Measurements from ENCODE around the gene DCPS.
"Not testable (repeated sequence)": the region's sequence is repeated elsewhere in the genome, so short reads cannot be mapped to it uniquely, and the experiment has no call there.

Gene DCPS

DNA sequence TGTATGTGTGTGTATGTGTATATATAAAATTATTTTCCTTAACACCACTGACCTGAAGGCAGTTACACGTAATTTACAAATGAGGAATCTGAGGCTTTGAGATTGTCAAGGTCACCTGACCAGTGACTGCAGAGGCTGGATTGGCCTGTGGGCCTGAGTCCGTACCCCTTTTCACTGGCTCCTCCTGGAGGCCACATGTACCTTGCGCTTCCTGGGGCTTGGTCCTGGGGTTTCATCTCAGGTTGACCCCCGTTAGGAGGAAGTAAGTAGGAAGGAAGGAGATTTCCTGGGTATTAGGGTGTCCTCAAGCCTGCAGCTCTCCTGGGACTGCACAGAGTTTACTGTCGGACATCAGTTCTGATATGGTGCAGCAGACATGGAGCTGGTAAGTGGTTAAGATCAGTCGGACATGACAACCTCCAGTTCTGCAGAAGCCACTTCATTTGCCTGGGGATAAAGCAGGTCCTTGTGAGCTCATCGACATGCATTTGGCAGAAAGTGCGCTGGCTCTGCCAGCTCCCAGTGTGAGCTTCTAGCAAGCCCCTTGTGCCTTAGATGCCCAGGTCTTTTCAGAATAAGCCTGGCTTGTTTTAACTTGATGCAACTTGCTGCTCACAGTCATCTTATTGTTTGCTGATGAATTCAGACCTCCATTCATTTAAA lies 88.2 kb downstream of the DCPS start:
- TF ChIP-seq, protein P1, sequence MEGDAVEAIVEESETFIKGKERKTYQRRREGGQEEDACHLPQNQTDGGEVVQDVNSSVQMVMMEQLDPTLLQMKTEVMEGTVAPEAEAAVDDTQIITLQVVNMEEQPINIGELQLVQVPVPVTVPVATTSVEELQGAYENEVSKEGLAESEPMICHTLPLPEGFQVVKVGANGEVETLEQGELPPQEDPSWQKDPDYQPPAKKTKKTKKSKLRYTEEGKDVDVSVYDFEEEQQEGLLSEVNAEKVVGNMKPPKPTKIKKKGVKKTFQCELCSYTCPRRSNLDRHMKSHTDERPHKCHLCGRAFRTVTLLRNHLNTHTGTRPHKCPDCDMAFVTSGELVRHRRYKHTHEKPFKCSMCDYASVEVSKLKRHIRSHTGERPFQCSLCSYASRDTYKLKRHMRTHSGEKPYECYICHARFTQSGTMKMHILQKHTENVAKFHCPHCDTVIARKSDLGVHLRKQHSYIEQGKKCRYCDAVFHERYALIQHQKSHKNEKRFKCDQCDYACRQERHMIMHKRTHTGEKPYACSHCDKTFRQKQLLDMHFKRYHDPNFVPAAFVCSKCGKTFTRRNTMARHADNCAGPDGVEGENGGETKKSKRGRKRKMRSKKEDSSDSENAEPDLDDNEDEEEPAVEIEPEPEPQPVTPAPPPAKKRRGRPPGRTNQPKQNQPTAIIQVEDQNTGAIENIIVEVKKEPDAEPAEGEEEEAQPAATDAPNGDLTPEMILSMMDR (IDR thresholded peaks at IDR 0.05; ENCODE audit: low read depth, low read length): no peak
- H3K4me3 ChIP-seq (ENCODE audit: low read depth, low read length): no peak overlapping the region

GRCh38 chr11:126392633-126393013 lies 88.8 kb downstream of the DCPS start:
- TF ChIP-seq, protein P1 (IDR thresholded peaks at IDR 0.05; ENCODE audit: low read depth, low read length): no peak
- no peak overlapping the region for H3K4me3 ChIP-seq (ENCODE audit: low read depth, low read length)

- H3K4me3 ChIP-seq (ENCODE audit: low read depth, low read length): no peak overlapping the region
- TF ChIP-seq, protein P1 (IDR thresholded peaks at IDR 0.05; ENCODE audit: low read depth, low read length): no peak
Measured at GRCh38 chr11:126393143-126393542, 89.3 kb downstream of the DCPS start.

- no peak overlapping the region for H3K4me3 ChIP-seq (ENCODE audit: low read depth, low read length)
- TF ChIP-seq, protein P1 (IDR thresholded peaks at IDR 0.05; ENCODE audit: low read depth, low read length): no peak
Measured at GRCh38 chr11:126394036-126394435, 90.2 kb downstream of the DCPS start.

GRCh38 chr11:126394634-126395072 lies 90.8 kb downstream of the DCPS start:
- H3K4me3 ChIP-seq (ENCODE audit: low read depth, low read length): not testable (repeated sequence)
